Measurements from ENCODE around the gene METTL16.

The METTL16 gene

GRCh38 chr17:2378905-2379304 is 132.8 kb downstream of the METTL16 start:
- no peaks in the 10 kb centered on the region for H3K27me3 ChIP-seq (ENCODE audit: insufficient read depth, low read length)
- no peak overlapping the region for H3K27ac ChIP-seq (ENCODE audit: low read depth, low read length, poor library complexity, severe bottlenecking)
- H4K20me1 ChIP-seq (ENCODE audit: insufficient read depth, low read length) = no peaks in the 10 kb centered on the region
- H3K9me2 ChIP-seq (ENCODE audit: low read depth, low read length) = no peaks in the 10 kb centered on the region
- H2AFZ ChIP-seq (ENCODE audit: low read length) = no peak overlapping the region
- H3K4me3 ChIP-seq (ENCODE audit: low read depth, low read length, poor library complexity, severe bottlenecking) = no peak overlapping the region
- peaks cover 36% of the 10 kb centered on the region for H3K36me3 ChIP-seq (ENCODE audit: insufficient read depth, low read length)
- H3K9me3 ChIP-seq (ENCODE audit: low read length) = no peaks in the 10 kb centered on the region
- H3K9ac ChIP-seq (ENCODE audit: low read length) = no peak overlapping the region
- TF ChIP-seq CTCF (IDR thresholded peaks at IDR 0.05; ENCODE audit: low read length) = no peak
- no peak for TF ChIP-seq EZH2 (IDR thresholded peaks at IDR 0.05; ENCODE audit: borderline replicate concordance, low read length)
- H3K4me1 ChIP-seq (ENCODE audit: insufficient read depth, low read length, severe bottlenecking) = peaks cover 4% of the 10 kb centered on the region
- H3K79me2 ChIP-seq (ENCODE audit: insufficient read depth, low read length) = no peaks in the 10 kb centered on the region
- H3F3A ChIP-seq (ENCODE audit: insufficient read depth, low read length) = no peaks in the 10 kb centered on the region
- H3K4me2 ChIP-seq (ENCODE audit: low read length) = no peak overlapping the region

- TF ChIP-seq EZH2 (IDR thresholded peaks at IDR 0.05; ENCODE audit: borderline replicate concordance, low read length) (no peak), CTCF (IDR thresholded peaks at IDR 0.05; ENCODE audit: low read length) (no peak)
Observed at GRCh38 chr17:2377659-2378058, 134.0 kb downstream of the METTL16 start.

GRCh38 chr17:2376107-2376506 is 135.6 kb downstream of the METTL16 start:
- Histone ChIP-seq H3K4me3 (ENCODE audit: low read depth, low read length, poor library complexity, severe bottlenecking) (no peak overlapping the region), H3K4me1 (ENCODE audit: insufficient read depth, low read length, severe bottlenecking) (no peaks in the 10 kb centered on the region), H2AFZ (ENCODE audit: low read length) (no peak overlapping the region), H3F3A (ENCODE audit: insufficient read depth, low read length) (no peaks in the 10 kb centered on the region), H3K9me3 (ENCODE audit: low read length) (no peaks in the 10 kb centered on the region), H3K36me3 (ENCODE audit: insufficient read depth, low read length) (peaks cover 36% of the 10 kb centered on the region), H3K4me2 (ENCODE audit: low read length) (no peak overlapping the region), H4K20me1 (ENCODE audit: insufficient read depth, low read length) (no peaks in the 10 kb centered on the region), H3K9ac (ENCODE audit: low read length) (no peak overlapping the region), H3K79me2 (ENCODE audit: insufficient read depth, low read length) (no peaks in the 10 kb centered on the region), H3K27me3 (ENCODE audit: insufficient read depth, low read length) (no peaks in the 10 kb centered on the region), H3K9me2 (ENCODE audit: low read depth, low read length) (no peaks in the 10 kb centered on the region), H3K27ac (ENCODE audit: low read depth, low read length, poor library complexity, severe bottlenecking) (no peak overlapping the region)
- TF ChIP-seq CTCF (IDR thresholded peaks at IDR 0.05; ENCODE audit: low read length) = no peak
- no peak for TF ChIP-seq EZH2 (IDR thresholded peaks at IDR 0.05; ENCODE audit: borderline replicate concordance, low read length)

More at GRCh38 chr17:2377659-2378058, 134.0 kb downstream of the METTL16 start:
- no peaks in the 10 kb centered on the region for H3K27me3 ChIP-seq (ENCODE audit: insufficient read depth, low read length)
- H3F3A ChIP-seq (ENCODE audit: insufficient read depth, low read length) = no peaks in the 10 kb centered on the region
- no peaks in the 10 kb centered on the region for H3K9me2 ChIP-seq (ENCODE audit: low read depth, low read length)
- H3K27ac ChIP-seq (ENCODE audit: low read depth, low read length, poor library complexity, severe bottlenecking) = no peak overlapping the region
- no peaks in the 10 kb centered on the region for H3K9me3 ChIP-seq (ENCODE audit: low read length)
- H2AFZ ChIP-seq (ENCODE audit: low read length) = no peak overlapping the region
- H3K79me2 ChIP-seq (ENCODE audit: insufficient read depth, low read length) = no peaks in the 10 kb centered on the region
- no peak overlapping the region for H3K4me2 ChIP-seq (ENCODE audit: low read length)
- no peaks in the 10 kb centered on the region for H4K20me1 ChIP-seq (ENCODE audit: insufficient read depth, low read length)
- H3K9ac ChIP-seq (ENCODE audit: low read length) = no peak overlapping the region
- peaks cover under 1% of the 10 kb centered on the region for H3K4me1 ChIP-seq (ENCODE audit: insufficient read depth, low read length, severe bottlenecking)
- peaks cover 36% of the 10 kb centered on the region for H3K36me3 ChIP-seq (ENCODE audit: insufficient read depth, low read length)
- no peak overlapping the region for H3K4me3 ChIP-seq (ENCODE audit: low read depth, low read length, poor library complexity, severe bottlenecking)

Data from OCI-LY1 (cell line).